NCI-H2227 (cell line): ENCODE measurements around the gene FRS2.

Experiments used
- DNase-seq: peaks from one replicate; lab custom pipeline; 2025; ENCODE audit not compliant: unreplicated experiment; lab: John Stamatoyannopoulos, UW

FRS2 gene

DNA sequence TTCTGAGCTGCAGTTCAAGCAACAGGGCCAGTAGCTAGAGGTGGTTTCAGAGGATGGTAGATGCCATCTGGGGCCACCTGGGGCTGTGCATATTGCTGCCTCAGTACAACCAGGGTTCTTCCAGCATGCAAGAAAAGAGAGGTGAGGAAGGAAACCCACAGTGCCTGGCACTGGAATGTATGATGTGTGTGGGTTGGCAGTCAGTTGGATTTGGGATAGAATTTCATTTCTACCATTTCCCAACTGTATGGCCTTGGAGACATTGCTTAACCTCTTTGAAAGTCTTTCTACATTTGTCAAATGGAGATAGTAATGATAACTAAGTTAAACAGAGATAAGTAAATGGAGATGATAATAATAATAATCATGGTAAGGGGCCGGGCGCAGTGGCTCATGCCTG is 150.7 kb downstream of the FRS2 start:
- DNase-seq, result no peak

- no peak for DNase-seq
These were observed 151.4 kb downstream of the FRS2 start for GRCh38 chr12:69621551-69621950.

GRCh38 chr12:69623970-69624369 is 153.8 kb downstream of the FRS2 start:
- no peak for DNase-seq

- DNase-seq, result no peak
These were observed 157.3 kb downstream of the FRS2 start for GRCh38 chr12:69627501-69627900.
